GM18519 (cell line): ENCODE data around the gene FBXL20.
"Not testable (repeated sequence)": the region's sequence is repeated elsewhere in the genome, so short reads cannot be mapped to it uniquely, and the experiment has no call there.

Experiments used
- ATAC-seq: cut with Tn5 transposase; IDR thresholded peaks from one replicate; pipeline ENCODE4 v1.9.1; 2021; ENCODE audit warnings: mild to moderate bottlenecking, moderate library complexity; ENCODE audit not compliant: unreplicated experiment, low FRiP score

FBXL20 gene

GRCh38 chr17:39401412-39402243 is at the start of gene FBXL20:
Gene FBXL20, minus strand, starts transcription at chr17:39401626. Its CDS starts 224 bp downstream, at chr17:39401402.
- peak; percentile 14 for ATAC-seq

- peak; percentile 84 for ATAC-seq
These were observed 49.6 kb upstream of the FBXL20 start, which contains the start of gene MED1 for GRCh38 chr17:39450847-39451581. Gene MED1, minus strand, starts transcription at chr17:39451263. Its CDS starts 201 bp downstream, at chr17:39451062.

DNA sequence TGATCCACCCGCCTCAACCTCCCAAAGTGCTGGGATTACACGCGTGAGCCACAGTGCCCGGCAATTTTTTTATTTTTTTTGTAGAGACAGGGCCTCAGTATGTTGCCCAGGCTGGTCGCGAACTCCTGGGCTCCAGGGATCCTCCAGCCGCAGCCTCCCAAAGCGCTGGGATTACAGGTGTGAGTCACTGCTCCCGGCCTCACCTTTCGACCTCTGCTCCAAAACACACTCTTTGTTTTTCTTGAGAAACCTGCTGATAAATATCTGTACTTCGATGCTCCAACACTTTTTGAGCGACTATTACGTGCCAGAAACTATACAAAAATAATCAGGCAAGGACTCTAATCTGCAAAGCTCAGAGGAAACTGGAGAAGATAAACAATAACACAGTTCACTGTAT is 48.6 kb upstream of the FBXL20 start:
- no peak for ATAC-seq

DNA sequence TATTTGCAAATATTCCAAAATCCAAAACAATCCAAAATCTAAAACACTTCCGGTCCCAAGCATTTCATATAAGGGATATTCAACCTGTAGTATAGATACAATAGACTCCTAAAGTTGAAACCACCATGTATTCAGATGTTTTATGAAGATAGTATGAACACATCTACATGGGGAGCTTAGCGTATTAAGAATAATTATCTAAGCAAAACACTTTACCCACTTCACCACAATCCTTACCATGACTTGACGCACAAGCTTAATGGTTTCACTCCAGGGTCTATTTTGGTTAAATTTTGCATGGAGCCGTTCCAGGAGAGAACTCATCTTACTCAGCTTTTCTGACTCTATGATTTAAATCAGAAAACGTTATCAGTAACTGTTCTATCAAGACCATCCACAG is 46.1 kb upstream of the FBXL20 start:
- ATAC-seq: no peak

DNA sequence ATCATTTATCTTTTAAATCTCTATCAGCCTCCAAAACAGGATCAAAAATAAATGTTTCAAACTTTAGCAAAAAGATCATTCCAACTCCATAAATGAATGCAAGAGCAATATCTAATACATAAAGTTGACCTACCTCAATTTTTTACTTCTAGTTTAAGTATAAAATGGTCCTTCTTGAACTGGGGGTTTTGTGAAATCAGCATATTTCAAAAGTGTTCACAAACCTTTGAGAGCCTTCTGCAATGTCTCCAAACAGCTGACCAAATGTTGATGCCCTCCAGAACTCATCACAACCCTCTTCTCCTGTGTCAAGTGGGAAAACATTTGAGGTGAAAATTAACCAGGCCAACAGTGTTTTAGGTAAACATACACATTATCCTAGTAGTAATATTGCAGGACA is 41.9 kb upstream of the FBXL20 start:
- ATAC-seq: no peak

GRCh38 chr17:39439868-39440267 is 38.4 kb upstream of the FBXL20 start:
- not testable (repeated sequence) for ATAC-seq

GRCh38 chr17:39429600-39429999 is 28.2 kb upstream of the FBXL20 start:
- no peak for ATAC-seq

DNA sequence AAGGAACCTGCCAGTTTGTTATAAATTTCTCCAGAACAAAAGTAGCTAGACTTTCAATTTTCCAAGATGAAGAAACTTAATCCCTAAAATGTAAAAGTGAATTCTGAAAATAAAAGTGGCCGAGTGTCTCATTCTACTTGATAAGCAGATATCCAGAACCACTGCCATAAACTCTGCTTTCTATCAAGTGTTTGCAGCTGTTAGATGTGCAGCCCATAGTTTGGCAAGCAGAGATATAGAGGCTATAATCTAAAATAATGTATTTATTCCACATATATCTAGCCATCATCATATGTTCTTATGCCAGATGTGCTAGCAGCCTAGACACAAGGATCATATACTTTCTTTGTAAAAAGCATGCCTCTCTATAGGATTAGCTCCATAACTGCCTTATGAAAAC is 14.7 kb upstream of the FBXL20 start:
- no peak for ATAC-seq

DNA sequence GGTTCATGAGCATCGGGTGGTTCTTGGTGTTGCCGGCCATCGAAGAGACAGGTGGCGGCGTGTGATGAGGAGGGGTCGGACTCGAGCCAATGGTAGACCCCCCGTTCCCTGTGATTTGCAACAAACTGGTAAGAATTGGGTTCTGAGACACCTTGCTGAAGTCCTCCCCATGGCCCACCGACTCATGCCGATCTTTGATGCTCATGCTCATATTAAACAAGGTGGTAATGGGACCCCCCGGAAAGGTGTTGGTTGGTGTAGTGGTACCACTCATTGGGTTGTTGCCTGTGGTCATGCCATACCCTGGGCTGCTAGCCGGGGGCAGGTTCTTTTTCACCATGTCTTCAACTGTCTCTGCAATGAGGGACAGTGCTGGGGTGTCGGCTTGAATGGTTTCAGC is 8.9 kb upstream of the FBXL20 start:
- ATAC-seq: no peak

DNA sequence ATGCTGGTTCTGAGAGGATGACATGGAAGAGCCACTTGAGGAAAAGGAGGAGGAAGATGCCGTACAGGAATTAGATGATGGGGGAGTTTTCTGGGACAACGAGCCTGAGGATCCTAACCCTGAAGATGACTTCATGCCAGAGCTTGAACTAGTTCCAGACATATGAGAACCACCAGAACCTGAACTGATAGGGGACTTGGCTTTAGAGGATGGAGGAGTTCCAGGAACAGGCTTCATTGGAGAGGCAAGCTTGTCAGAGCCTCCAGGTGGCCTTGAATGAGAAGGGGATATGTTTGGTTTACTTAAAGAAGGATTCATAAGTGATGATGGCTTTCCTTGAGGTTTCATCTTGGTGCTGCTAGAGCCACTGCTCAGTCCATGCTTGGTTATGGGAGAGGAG is 6.9 kb upstream of the FBXL20 start:
- no peak for ATAC-seq

DNA sequence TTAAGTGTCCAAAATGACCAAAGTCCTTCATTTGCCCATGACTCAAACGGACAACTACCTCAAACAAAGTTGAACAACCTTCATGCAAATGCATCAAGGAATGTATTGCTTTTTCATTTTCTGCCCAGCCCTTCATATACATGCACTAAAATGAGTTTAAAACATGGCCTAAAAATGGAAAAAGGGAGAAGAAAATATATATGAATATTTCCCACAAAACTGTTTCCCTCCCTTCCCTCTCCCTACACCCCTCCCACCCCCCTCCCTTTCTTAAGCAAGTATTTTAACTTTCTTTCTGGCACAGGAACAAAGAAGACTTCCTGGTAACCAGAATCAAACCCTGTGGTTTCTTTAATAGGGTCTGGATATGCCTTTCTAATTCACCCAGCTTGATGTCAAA is 5.5 kb upstream of the FBXL20 start:
- ATAC-seq: no peak

- no peak for ATAC-seq
These were observed 4.0 kb upstream of the FBXL20 start for GRCh38 chr17:39405436-39405835.

DNA sequence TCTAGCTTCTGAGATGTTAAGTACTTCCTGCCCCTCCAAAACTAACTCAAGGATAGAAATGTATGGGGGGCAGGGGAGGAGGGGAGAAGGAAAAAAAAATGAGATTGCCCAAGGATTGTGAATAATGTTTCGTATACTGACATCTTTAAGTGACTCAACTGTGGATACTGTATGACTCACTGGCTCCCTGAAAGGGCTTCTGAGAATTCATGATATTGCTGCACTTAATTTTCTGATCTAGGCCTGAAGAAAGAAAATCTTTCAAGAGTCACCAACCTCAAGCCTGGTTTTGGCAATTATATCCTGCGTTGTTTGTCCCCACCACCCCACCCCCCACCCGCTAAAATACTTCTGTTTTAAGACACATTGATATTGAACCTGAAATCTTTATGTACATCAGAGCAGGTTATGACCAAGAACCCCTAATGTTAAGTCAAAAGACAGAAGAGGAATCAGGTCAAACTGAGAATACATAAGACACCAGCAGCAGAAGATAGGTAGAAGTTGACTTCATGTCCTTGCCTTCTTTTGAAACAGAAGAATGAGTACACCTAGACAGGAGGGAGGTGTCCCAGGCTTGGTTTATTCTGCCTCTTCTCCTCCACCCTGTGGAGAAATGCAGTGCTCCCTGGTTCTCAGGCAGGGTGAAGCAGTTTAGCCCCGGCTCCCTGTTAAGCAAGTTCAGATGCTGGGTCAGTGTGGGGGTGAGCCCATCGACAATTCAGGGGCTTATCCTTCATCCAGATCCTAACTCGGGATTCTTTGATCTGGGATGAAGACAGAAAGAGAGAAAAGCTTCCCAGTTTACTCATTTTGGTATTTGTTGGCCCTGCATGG is 3.3 kb upstream of the FBXL20 start:
- no peak for ATAC-seq

DNA sequence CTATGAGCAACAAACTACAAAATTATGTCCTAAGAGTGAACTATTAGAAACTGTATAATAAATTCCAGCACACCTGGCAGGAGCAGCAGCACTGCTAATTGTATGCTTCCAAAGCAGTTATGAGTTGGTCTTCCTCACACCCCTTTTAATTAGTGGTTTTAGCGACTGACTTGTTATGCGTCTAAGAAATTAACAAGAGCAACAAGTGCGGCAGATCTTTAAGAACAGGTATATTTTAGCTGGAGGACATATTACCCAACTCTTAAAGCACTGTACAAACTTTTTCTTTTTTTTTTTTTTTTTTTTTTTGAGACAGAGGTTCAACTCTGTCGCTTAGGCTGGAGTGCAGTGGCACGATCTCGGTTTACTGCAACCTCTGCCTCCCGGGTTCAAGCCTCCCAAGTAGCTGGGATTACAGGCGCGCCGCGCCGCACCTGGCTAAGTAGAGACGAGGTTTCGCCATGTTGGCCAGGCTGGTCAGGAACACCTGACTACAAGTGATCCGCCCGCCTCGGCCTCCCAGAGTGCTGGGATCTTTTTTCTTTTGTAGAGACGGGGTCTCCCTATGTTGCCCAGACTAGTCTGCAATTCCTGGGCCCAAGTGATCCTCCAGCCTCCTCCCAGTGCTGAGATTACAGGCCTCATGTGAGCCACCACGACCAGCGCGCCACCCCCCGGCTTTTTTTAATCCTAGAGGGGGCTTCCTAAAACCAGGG is 1.6 kb upstream of the FBXL20 start:
- ATAC-seq: no peak

GRCh38 chr17:39402244-39402889 is 941 bp upstream of the FBXL20 start:
- ATAC-seq: peak; percentile 41

DNA sequence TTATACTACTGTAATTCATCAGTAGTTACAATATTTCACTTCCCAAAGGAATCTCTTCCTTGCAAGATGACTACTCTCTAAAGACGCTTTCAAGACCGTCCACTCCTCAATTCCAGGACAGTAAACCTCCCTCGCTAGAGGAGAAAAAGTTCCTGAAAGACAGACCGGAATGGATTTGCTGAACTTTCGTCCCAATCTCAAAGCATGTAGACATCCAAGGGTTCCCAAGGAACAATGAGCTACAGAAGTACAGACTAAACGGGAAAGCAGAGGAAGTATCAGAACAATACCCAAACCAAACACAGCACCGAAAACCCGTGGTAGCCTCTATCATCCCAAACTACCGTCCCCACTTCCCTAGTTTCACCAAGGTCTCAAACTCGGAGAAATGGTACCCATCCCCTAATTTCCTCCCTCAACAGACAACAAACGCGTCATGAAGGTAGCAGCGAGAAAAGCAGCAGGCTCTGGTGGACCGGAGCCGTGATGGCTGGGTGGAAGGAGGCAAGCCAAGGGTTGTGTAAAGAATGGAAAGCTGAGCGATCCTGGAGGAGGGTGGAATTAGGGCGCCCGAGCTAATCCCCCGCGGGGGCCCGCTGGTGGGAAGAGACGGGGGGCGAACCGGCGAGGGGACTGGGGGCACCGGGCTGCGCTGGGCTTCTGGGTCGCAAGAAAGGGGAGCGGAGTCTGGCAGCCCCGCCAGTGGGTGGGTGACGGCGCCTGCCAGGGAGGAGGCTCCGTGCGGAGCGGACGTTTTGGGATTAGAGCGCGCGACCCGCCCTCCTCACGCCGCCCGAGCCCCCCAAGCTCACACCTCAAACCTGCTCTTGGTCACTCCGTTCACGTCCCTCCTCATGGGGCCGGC is 647 bp downstream of the FBXL20 start:
- ATAC-seq: no peak

GRCh38 chr17:39399791-39400190 is 1.6 kb downstream of the FBXL20 start:
- no peak for ATAC-seq

- ATAC-seq: no peak
These were observed 7.7 kb downstream of the FBXL20 start for GRCh38 chr17:39393736-39394135.

DNA sequence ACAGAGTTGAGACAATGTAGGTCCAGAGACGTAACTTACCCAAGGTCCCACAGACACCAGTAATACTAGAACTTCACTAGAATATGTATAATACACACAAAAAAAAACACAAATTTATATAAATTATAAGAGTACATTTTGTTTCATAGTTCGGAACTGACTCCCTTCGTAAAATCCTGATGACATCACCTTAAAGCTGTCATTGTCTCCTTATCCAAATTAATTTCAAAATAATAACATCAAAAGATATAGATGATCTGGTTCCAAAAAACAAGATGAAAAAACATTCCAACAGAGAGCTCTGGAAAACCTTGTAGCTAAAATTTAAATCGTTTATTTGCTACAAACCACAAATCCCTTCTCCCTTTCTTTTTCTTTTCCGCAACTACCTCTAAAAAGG is 10.0 kb downstream of the FBXL20 start:
- ATAC-seq: no peak
